ENCODE data around the gene EPB41L4A. TPM values are rescaled to one million over a fixed set of nuclear protein-coding genes. Genes with fewer than 3 reads are reported as not detected.
A peak's percentile ranks its signal among the peaks of the same experiment; 100 is the strongest.
"Not testable (repeated sequence)": the region's sequence is repeated elsewhere in the genome, so short reads cannot be mapped to it uniquely, and the experiment has no call there.

EPB41L4A gene, protein sequence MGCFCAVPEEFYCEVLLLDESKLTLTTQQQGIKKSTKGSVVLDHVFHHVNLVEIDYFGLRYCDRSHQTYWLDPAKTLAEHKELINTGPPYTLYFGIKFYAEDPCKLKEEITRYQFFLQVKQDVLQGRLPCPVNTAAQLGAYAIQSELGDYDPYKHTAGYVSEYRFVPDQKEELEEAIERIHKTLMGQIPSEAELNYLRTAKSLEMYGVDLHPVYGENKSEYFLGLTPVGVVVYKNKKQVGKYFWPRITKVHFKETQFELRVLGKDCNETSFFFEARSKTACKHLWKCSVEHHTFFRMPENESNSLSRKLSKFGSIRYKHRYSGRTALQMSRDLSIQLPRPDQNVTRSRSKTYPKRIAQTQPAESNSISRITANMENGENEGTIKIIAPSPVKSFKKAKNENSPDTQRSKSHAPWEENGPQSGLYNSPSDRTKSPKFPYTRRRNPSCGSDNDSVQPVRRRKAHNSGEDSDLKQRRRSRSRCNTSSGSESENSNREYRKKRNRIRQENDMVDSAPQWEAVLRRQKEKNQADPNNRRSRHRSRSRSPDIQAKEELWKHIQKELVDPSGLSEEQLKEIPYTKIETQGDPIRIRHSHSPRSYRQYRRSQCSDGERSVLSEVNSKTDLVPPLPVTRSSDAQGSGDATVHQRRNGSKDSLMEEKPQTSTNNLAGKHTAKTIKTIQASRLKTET
- 10 to 100 TPM in 3 of 12 donors, 1 to 10 TPM in 8, not detected in 1; 5.0 to 16.5 (median 8.1) TPM for polyA plus RNA-seq (ENCODE audit: insufficient read length in 12 of 12)
- long read RNA-seq, donor 1, result 0 reads
- long read RNA-seq, donor 2, partial matches to known transcripts, result 372 of 387 reads
- long read RNA-seq, donor 2, other reads (novel, unspliced or antisense), result 15 of 387 reads
- long read RNA-seq, donor 3, result 0 reads
- long read RNA-seq, donor 4, result 0 reads
- long read RNA-seq, donor 5, partial matches to known transcripts, result 356 of 365 reads
- long read RNA-seq, donor 5, other reads (novel, unspliced or antisense), result 9 of 365 reads
- long read RNA-seq, donor 6, result 0 reads
- long read RNA-seq, donor 7, full-length matches to known transcripts, result 1 of 1 reads
- long read RNA-seq, donor 7, partial matches to known transcripts, result 0 of 1 reads
- long read RNA-seq, donor 7, other reads (novel, unspliced or antisense), result 0 of 1 reads
- long read RNA-seq, donor 8, partial matches to known transcripts, result 33 of 33 reads
- long read RNA-seq, donor 8, other reads (novel, unspliced or antisense), result 0 of 33 reads
- long read RNA-seq, donor 9, partial matches to known transcripts, result 189 of 194 reads
- long read RNA-seq, donor 9, other reads (novel, unspliced or antisense), result 5 of 194 reads
- long read RNA-seq, donor 10, full-length matches to known transcripts, result 1 of 1 reads
- long read RNA-seq, donor 10, partial matches to known transcripts, result 0 of 1 reads
- long read RNA-seq, donor 10, other reads (novel, unspliced or antisense), result 0 of 1 reads
- long read RNA-seq, donor 11, full-length matches to known transcripts, result 1 of 1 reads
- long read RNA-seq, donor 11, partial matches to known transcripts, result 0 of 1 reads
- long read RNA-seq, donor 11, other reads (novel, unspliced or antisense), result 0 of 1 reads

- peak; percentile 43 for DNase-seq
Measured at GRCh38 chr5:112419164-112419985, at the start of gene EPB41L4A. Gene EPB41L4A (minus strand): TSS chr5:112419277. CDS start chr5:112419039, 238 bp downstream.

DNA sequence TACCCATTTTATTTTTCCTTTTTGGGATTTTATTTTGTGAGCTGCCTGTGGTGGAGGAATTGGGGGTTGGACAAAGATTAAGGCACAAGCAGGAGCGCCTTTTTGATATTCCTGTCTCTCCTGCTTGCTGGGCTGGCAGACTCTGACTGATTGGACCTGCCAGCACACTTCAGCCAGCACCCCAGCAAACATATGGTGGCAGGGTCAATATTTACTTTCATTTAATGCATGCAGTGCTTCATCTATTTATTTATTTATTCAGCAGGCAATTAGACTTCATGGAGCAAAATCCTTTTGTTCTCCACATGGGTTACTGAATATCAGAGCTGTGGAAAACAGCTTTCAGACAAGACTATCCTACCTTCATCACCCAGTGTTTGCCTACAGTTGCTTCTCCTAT lies 48.4 kb upstream of the EPB41L4A start:
- DNase-seq, result no peak

DNA sequence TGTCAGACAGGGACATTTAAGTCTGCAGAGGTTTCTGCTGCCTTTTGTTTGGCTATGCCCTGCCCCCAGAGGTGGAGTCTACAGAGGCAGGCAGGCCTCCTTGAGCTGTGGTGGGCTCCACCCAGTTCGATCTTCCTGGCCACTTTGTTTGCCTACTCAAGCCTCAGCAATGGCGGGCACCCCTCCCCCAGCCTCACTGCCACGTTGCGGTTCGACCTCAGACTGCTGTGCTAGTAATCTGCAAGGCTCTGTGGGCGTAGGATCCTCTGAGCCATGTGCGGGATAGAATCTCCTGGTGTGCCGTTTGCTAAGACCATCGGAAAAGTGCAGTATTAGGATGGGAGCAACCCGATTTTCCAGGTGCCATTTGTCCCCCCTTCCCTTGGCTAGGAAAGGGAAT lies 47.2 kb upstream of the EPB41L4A start:
- DNase-seq, result not testable (repeated sequence)

DNA sequence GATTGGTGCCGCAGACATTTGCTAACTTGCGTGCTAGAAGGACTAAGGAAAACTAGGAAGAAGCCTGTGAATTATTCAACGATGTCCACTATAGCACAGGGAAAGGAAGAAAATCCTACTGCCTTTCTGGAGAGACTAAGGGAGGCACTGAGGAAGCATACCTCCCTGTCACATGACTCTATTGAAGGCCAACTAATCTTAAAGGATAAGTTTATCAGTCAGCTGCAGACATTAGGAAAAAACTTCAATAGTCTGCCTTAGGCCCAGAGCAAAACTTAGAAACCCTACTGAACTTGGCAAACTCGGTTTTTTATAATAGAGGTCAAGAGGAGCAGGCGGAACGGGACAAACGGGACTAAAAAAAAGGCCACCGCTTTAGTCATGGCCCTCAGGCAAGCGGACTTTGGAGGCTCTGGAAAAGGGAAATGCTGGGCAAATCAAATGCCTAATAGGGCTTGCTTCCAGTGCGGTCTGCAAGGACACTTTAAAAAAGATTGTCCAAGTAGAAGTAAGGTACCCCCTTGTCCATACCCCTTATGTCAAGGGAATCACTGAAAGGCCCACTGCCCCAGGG lies 28.2 kb upstream of the EPB41L4A start:
- not testable (repeated sequence) for DNase-seq

DNA sequence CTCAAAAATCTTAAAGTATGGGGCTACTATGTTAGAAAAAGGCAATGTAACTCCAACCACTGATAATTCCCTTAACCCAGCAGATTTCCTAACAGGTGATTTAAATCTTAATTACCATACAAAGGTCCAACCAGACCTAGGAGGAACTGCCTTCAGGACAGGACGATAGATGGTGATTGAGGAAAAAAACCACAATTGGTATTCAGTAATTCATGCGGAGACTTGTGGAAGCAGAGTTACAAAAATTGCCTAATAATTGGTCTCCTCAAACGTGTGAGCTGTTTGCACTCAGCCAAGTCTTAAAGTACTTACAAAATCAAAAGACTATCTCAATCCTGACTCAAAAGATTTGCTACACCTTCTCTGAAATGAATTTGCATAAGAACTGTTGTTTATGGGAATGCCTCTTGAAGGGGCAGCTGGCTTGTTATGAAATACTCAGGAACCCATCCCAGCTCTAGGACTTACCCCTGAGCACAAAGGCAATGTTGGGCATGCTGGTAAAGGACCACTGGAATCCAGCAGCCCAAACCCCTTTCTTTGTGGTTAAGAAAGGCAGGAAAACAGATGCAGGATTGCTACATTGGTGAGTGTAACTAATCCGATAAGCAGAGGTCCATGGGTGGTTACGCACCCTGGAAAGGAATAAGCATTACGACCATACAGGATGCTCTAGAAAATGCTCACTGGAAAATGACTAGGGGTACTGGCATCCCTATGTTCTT lies 26.7 kb upstream of the EPB41L4A start:
- no peak for DNase-seq

DNA sequence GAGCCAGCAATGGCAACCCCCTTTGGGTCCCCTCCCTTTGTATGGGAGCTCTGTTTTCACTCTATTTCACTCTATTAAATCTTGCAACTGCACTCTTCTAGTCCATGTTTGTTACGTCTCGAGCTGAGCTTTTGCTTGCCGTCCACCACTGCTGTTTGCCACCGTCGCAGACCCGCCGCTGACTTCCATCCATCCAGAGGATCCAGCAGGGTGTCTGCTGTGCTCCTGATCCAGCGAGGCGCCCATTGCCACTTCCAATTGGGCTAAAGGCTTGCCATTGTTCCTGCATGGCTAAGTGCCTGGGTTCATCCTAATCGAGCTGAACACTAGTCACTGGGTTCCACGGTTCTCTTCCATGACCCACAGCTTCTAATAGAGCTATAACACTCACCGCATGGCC lies 24.9 kb upstream of the EPB41L4A start:
- not testable (repeated sequence) for DNase-seq

GRCh38 chr5:112440031-112440430 lies 21.0 kb upstream of the EPB41L4A start:
- DNase-seq, result no peak

GRCh38 chr5:112436144-112436543 lies 17.1 kb upstream of the EPB41L4A start:
- DNase-seq, result no peak

DNA sequence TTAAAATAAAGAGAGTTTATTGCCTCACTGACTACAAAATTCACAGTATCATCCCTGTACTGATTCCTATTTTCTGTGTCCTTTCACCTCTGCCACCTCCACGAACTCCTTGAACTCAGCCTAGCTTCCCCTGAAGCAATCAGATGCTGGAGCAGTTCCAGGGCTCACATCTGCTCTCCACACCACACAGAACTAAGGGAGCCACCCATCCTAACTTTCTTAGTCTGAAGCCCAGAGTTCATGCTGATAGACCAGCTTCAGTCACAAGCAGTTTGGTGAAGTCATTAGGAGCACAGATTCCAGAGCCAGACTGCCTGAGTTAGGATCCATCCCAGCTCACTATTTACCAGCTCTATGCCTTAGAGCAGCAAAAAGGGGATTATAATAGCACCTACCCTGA lies 15.6 kb upstream of the EPB41L4A start:
- DNase-seq, result no peak

- not testable (repeated sequence) for DNase-seq
Measured at GRCh38 chr5:112426202-112426601, 7.1 kb upstream of the EPB41L4A start.

- peak; percentile 78 for DNase-seq
Measured at GRCh38 chr5:112419986-112420864, 1.1 kb upstream of the EPB41L4A start.

- DNase-seq, result peak; percentile 12
Measured at GRCh38 chr5:112418659-112419163, 366 bp downstream of the EPB41L4A start.

DNA sequence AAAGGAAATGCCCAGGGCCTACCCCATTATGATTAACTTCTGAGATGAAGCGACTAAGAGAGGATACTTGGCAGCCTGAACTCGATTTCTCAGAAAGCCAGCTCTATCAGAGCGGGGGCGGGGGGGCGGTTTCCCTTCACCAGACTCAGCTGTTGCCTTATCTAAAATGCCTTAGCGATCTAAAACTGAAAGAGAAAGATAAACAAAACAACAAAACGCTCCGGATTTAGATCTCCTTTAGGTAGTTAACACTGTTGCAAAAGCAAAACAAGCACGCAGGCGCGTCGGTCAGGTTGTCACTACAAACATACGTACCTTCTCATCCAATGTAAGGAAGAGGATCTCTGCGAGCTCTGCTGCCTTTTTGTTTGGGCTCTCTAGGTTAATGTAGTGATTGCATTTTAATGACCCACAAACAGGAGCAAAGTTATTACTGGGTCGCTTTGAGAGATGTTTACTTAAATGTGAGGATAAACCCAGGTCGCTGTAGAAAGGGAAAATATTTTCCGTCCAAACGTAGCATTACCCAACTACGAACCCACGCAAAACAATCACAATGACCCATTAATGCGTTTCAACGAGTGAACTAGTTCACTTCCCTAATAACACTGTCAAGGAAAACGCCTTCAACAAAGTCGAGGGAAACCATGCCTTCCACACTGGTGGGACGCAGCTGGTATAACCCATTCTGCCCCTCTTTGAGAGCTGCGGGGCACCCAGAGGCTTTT lies 982 bp downstream of the EPB41L4A start:
- peak; percentile 14 for DNase-seq

GRCh38 chr5:112415552-112415951 lies 3.5 kb downstream of the EPB41L4A start:
- no peak for DNase-seq

DNA sequence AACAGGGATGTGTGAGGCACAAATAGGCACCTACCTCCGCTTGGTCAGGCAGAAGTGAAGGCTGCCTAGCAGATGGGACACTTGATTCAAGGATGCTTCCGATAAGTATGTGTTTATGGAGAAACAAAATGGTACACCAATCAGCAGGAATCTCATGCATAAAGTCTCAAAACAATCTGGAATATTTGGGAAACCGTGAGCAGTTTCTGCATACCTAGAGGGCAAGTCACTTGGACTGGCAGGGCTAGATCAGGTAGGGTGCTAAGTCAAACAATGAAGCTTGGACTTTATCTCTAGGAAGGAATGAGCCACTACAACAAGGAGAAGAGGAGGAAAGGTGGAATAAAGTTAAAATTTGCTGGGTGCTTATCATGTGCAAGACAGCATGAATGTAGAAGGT lies 5.5 kb downstream of the EPB41L4A start:
- no peak for DNase-seq

DNA sequence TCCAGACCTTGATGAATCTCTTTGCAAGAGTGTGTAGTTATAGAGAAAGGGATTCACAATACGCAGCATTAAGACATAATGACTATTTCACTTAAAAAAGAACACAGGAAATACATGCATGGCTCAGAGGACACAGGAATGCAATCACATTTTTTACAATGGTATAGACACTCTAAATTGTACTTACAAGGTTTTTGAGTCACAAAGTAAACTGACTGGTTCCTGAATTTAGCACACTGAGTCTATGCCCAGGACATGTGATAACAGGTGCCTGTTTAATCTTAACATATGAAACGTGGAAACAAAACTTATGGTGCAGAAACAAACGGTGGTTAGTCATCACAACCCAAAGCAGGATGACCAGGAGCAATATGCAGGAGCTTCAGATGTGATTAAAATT lies 6.7 kb downstream of the EPB41L4A start:
- no peak for DNase-seq

DNA sequence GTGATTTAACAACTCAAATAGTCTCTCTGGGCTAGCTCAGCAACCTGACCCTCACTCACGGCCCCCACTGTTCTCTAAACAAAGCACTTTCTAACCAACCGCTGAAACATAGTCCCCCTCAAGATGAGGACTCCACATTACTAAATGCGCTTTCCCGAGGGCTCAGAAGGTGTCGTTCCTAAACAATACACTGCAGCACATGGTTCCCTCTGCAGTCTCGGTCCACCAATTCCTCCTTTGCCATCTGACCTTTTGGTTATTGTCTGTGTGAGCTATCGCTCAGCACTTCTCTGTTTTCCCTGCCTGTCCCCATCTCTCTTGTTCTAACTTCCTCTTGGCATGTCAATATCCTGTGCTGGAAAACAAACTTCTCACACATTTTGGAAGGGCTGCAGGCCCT lies 7.2 kb downstream of the EPB41L4A start:
- DNase-seq, result no peak

All from muscle of arm (tissue), 14 donors.